ENCODE measurements around the gene AMBRA1.

AMBRA1 gene

DNA sequence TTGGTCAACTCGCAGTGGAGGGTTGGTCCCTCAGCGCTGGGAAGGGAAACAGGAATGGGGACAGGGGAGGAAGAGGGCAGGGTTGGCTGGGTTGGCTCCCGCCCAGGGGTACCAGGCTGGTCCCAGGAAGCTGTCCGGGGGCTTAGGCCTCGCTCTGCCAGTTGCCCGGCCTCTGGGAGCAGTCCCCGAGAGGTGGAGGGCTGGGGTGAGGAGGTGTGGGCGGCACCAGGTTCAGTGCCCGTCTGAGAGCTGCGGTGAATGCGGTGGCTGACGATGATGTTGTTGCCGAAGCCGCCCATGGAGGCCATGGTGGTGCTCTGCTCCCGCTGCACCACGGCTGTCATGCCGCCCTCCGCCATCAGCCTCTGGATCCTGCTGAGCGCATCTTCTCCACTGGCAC is 196.3 kb downstream of the AMBRA1 start:
- no peak for DNase-seq (ENCODE audit: low spot score)

DNA sequence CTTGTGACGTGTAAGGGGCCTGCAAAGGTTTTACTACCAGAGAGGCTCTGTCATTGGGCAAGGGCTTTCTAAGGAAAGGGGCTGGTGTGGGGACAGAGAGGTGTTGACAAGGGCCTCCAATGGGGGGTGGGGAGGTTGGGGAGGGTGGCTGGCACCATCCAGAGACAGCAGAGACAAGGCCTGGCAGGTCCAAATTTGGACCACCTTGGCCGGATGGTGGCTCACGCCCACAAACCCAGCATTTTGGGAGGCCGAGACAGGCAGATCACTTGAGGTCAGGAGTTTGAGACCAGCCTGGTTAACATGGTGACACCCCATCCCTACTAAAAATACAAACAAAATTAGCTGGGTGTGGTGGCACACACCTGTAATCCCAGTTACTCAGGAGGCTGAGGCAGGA is 200.1 kb downstream of the AMBRA1 start:
- DNase-seq (ENCODE audit: low spot score), result no peak

GRCh38 chr11:46393231-46393616 is 200.6 kb downstream of the AMBRA1 start:
- no peak for DNase-seq (ENCODE audit: low spot score)

GRCh38 chr11:46392421-46393230 is 201.2 kb downstream of the AMBRA1 start:
- DNase-seq (ENCODE audit: low spot score), result peak; percentile 97

- peak; percentile 60 for DNase-seq (ENCODE audit: low spot score)
These were observed 202.0 kb downstream of the AMBRA1 start, which contains the start of gene CHRM4 for GRCh38 chr11:46391578-46392420. Gene CHRM4, minus strand, starts transcription at chr11:46391776. Its CDS starts 5,219 bp downstream, at chr11:46386557.

DNA sequence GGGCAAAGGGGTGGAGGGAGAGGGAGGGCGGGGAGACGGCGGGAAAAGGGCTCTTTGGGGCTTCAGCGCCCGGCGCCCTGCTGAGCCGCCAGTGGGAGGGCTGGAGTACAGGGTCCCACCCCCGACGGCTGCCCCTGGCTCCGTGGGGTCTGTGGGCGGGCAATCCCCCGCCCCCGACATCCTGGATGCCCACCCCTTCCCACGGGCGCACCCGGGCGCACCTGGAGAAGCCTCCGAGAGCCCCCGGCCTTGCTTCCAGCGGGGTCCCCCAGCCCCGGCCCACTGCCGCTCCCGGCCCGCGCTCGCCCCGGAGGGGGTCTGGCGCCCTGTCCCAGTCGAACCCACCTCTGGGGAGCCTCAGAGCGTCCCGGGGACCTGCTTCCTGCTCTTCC is 202.6 kb downstream of the AMBRA1 start:
- no peak for DNase-seq (ENCODE audit: low spot score)

GRCh38 chr11:46390331-46391171 is 203.3 kb downstream of the AMBRA1 start:
- DNase-seq (ENCODE audit: low spot score), result peak; percentile 28

GRCh38 chr11:46389450-46390330 is 204.1 kb downstream of the AMBRA1 start:
- peak; percentile 91 for DNase-seq (ENCODE audit: low spot score)

- DNase-seq (ENCODE audit: low spot score), result no peak
These were observed 205.0 kb downstream of the AMBRA1 start for GRCh38 chr11:46388619-46389449.

DNA sequence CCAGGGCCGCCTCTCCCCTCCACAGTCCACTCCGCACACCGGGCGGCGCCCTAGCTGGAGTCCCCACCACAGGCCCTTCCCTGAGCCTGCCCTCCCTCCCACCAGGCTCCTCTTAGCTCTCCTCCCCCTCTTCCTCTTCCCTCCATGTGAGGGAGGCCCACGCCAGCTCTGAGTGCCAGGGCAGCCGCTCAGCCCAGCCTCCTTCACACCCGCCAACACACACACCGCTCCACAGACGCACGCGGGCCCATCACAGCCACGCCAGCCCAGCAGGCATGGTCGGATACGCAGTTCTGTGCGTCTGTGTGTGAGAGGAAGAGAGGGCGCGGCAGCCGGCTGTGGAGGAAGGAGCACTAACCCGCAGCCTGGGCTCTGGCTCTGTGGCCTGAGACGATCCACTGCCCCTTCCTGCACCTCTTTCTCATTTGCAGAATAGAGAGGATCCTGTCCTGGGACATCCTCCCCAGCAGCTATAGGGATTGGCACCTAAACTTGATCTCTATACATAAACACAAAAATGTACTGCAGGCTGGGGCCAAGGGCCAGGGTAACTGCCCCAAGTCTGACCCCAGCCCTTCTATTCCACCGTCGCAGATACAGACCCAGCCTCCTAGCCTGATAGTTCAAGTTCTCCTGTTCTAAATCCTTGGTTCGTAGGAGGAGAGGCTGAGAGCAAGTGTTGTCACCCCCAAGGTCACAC is 205.8 kb downstream of the AMBRA1 start:
- peak; percentile 22 for DNase-seq (ENCODE audit: low spot score)

- DNase-seq (ENCODE audit: low spot score), result no peak
These were observed 206.4 kb downstream of the AMBRA1 start for GRCh38 chr11:46387456-46387855.

DNA sequence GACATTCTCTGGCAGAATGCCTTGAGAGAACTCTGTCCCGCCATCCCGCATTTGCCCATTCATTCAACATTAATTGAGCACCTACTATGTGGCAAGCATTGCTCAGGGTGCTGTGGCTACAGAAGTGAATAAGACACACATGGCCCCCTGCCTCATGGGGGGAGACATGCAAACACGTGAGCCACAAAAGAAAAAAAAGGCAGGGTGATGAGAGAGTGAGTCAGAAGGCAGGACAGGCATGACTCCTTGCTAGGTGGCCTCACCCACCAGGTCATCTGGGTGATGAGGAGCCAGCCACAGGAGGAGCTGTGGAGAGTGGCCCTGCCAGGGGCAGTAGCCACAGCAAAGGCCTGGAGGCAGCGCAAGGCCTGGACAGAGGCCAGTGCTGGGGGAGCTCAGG is 207.1 kb downstream of the AMBRA1 start:
- DNase-seq (ENCODE audit: low spot score), result no peak

- DNase-seq (ENCODE audit: low spot score), result no peak
These were observed 207.7 kb downstream of the AMBRA1 start for GRCh38 chr11:46386005-46386578.

DNA sequence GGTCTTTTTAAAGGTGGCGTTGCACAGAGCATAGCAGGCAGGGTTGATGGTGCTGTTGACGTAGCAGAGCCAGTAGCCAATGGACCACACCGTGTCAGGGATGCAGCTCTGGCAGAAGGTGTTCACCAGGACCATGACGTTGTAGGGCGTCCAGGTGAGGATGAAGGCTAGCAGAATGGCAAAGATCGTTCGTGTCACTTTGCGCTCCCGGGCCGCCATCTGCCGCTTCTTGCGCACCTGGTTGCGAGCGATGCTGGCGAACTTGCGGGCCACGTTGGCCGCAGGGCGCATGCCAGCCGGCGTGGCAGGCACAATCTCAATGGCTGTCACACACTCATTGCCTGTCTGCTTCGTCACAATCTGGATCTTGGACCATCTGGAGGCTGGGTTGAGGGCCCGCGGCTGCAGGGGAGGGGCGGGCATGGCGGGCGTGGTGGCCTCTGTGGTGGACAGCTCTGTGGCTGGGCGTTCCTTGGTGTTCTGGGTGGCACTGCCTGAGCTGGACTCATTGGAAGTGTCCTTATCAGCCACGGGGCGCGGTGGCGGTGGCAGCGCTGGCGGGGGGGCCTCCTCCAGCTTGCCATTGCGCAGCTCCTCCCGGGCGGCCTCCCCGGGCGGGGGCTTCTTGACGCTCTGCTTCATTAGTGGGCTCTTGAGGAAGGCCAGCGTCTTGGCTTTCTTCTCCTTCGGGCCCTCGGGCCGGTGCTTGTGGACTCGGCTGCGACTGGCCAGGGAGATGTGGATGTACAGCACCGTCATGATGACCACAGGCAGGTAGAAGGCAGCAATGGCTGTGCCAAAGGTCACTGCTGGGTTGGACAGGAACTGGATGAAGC is 208.4 kb downstream of the AMBRA1 start:
- no peak for DNase-seq (ENCODE audit: low spot score)

GRCh38 chr11:46383974-46384701 is 209.7 kb downstream of the AMBRA1 start:
- DNase-seq (ENCODE audit: low spot score), result no peak

DNA sequence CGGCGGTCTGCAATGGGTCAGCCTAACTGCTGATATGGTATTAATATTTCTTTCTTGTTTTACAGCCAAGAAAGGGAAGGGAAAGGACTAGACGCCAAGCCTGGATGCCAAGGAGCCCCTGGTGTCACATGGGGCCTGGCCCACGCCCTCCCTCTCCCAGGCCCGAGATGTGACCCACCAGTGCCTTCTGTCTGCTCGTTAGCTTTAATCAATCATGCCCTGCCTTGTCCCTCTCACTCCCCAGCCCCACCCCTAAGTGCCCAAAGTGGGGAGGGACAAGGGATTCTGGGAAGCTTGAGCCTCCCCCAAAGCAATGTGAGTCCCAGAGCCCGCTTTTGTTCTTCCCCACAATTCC is 210.4 kb downstream of the AMBRA1 start:
- no peak for DNase-seq (ENCODE audit: low spot score)

DNA sequence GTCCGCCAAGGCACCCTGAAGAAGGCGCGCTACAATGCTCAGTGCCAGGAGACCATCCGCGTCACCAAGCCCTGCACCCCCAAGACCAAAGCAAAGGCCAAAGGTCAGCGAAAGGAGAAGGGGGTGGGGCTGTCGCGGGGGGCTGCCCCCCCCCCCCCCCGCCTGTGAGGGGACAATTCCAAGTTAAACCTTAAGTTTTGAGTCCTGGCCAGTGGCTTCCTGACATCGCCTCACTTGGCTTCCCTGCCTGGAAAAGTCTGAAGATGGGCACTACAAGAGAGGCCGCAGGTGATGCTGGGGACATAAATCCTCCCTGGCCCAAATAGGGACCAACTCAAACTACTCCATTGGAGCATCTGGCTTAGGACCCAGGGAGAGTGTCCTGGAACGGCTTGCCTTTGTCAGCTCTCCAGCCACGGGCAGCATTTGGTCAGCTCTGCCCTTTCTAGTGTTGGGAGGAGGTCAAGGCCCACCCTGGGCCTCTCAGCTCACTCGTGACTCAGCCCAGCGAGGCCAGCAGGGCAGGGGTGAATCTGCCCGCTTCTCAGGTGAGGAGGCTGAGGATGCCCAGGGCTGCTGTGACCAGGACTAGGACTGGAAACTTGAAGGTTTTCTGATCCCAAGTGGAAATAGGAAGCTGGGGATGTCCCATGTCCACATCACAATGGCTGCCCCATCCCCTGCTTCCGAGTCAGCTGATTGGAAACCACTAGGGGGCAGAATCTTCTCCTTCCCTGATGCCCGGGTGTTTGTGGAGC is 211.0 kb downstream of the AMBRA1 start:
- peak; percentile 79 for DNase-seq (ENCODE audit: low spot score)

Measured in AG20443 (cell line).